IMR-90 (cell line): Measurements from ENCODE around the gene FAM81A. TPM values are rescaled to one million over a fixed set of nuclear protein-coding genes. Genes with fewer than 3 reads are reported as not detected.

Experiments
- ATAC-seq: fragments of 200-7000 bp; cut with Tn5 transposase; 2 replicates; pipeline ENCODE4 v1.9.1; 2020; ENCODE audit warnings: low read depth, mild to moderate bottlenecking, moderate library complexity
- BruUV-seq: library from RNA; stranded (reverse); fragments of 400-500 nt; replicated peaks from 2 replicates; lab custom pipeline; 2021; lab: Mats Ljungman, UMichigan
- CTCF ChIA-PET: fragments of 300-600 bp; formaldehyde crosslinking; extraction: SDS; loops from one replicate; lab custom pipeline; 2021; ENCODE audit warnings: antibody characterized with exemption; lab: Yijun Ruan, JAX
- POLR2A ChIA-PET: fragments of 300-600 bp; sonication (Branson Sonifier 250); formaldehyde crosslinking; loops from one replicate; lab custom pipeline; 2022; ENCODE audit warnings: antibody characterized with exemption; ENCODE audit not compliant: unreplicated experiment; lab: Charles Lee
- DNase-seq: peaks from one replicate; pipeline ENCODE4 v3.0.0; 2013
- H2AFZ ChIP-seq: replicated peaks from 2 replicates; pipeline ENCODE3; 2013; ENCODE audit warnings: low read length, mild to moderate bottlenecking; ENCODE audit not compliant: poor library complexity
- H2AK5ac ChIP-seq: 2 replicates; pipeline ENCODE4 v1.6.1; 2013; ENCODE audit warnings: low read depth, low read length, inconsistent platforms
- H2AK9ac ChIP-seq: replicated peaks from 2 replicates; pipeline ENCODE3; 2013; ENCODE audit warnings: mild to moderate bottlenecking, low read depth, low read length, moderate library complexity; ENCODE audit not compliant: poor library complexity
- H2BK120ac ChIP-seq: 2 replicates; pipeline ENCODE4 v1.6.1; 2013; ENCODE audit warnings: low read depth, low read length, inconsistent platforms
- H2BK15ac ChIP-seq: 3 replicates; pipeline ENCODE4 v1.6.1; 2013; ENCODE audit warnings: low read depth, low read length, inconsistent platforms
- H2BK20ac ChIP-seq: 2 replicates; pipeline ENCODE4 v1.6.1; 2013; ENCODE audit warnings: low read depth, mild to moderate bottlenecking, inconsistent platforms, low read length, moderate library complexity
- H2BK5ac ChIP-seq: 2 replicates; pipeline ENCODE4 v1.6.1; 2013; ENCODE audit warnings: mild to moderate bottlenecking, low read depth, low read length, inconsistent platforms; ENCODE audit not compliant: poor library complexity, severe bottlenecking
- H3K14ac ChIP-seq: replicated peaks from 2 replicates; pipeline ENCODE4 v1.6.1; 2013; ENCODE audit warnings: low read depth, low read length, inconsistent platforms
- H3K18ac ChIP-seq: 2 replicates; pipeline ENCODE4 v1.6.1; 2013; ENCODE audit warnings: low read depth, low read length, control low read depth
- H3K23ac ChIP-seq: 2 replicates; pipeline ENCODE4 v1.6.1; 2013; ENCODE audit warnings: low read depth, low read length, inconsistent platforms
- H3K27ac ChIP-seq: 2 replicates; pipeline ENCODE4 v1.5.1; 2013; ENCODE audit warnings: mild to moderate bottlenecking, control low read depth, low read length; ENCODE audit not compliant: insufficient read depth
- H3K27me3 ChIP-seq: 2 replicates; pipeline ENCODE4 v1.6.1; 2013; ENCODE audit warnings: low read length; ENCODE audit not compliant: control insufficient read depth, insufficient read depth
- H3K36me3 ChIP-seq: 2 replicates; pipeline ENCODE4 v1.6.1; 2013; ENCODE audit warnings: low read length, mixed read lengths; ENCODE audit not compliant: control insufficient read depth, insufficient read depth
- H3K4ac ChIP-seq: 2 replicates; pipeline ENCODE4 v1.6.1; 2013; ENCODE audit warnings: low read depth, low read length, inconsistent platforms
- H3K4me1 ChIP-seq: 2 replicates; pipeline ENCODE4 v1.6.1; 2013; ENCODE audit warnings: low read length, mixed read lengths; ENCODE audit not compliant: control insufficient read depth, insufficient read depth
- H3K4me2 ChIP-seq: 2 replicates; pipeline ENCODE4 v1.6.1; 2013; ENCODE audit warnings: low read depth, mild to moderate bottlenecking, control low read depth, low read length, moderate library complexity
- H3K4me3 ChIP-seq: 2 replicates; pipeline ENCODE4 v1.5.1; 2013; ENCODE audit warnings: low read depth, mild to moderate bottlenecking, control low read depth, low read length, moderate library complexity; ENCODE audit not compliant: insufficient read depth
- H3K56ac ChIP-seq: 2 replicates; pipeline ENCODE4 v1.6.1; 2013; ENCODE audit warnings: low read length, inconsistent platforms; ENCODE audit not compliant: insufficient read depth; ENCODE audit errors: extremely low read depth
- H3K79me1 ChIP-seq, 2 experiments: 2 replicates each; pipeline ENCODE4 v1.6.1; 2013; ENCODE audit warnings: low read length in 2 of 2, inconsistent platforms in 1 of 2, low read depth in 1 of 2
- H3K9ac ChIP-seq: 2 replicates; pipeline ENCODE4 v1.6.1; 2013; ENCODE audit warnings: low read depth, low read length, control low read depth
- H3K9me1 ChIP-seq: 2 replicates; pipeline ENCODE4 v1.6.1; 2013; ENCODE audit warnings: low read length, inconsistent platforms; ENCODE audit not compliant: insufficient read depth
- H3K9me3 ChIP-seq: 2 replicates; pipeline ENCODE4 v1.6.1; 2013; ENCODE audit warnings: low read length; ENCODE audit not compliant: control insufficient read depth, insufficient read depth
- H4K20me1 ChIP-seq: 2 replicates; pipeline ENCODE4 v1.6.1; 2013; ENCODE audit warnings: low read length, inconsistent platforms; ENCODE audit not compliant: insufficient read depth
- H4K5ac ChIP-seq: 2 replicates; pipeline ENCODE4 v1.6.1; 2013; ENCODE audit warnings: mild to moderate bottlenecking, low read depth, low read length, control low read depth
- H4K8ac ChIP-seq, 2 experiments: 2 replicates each; pipeline ENCODE4 v1.6.1; 2013; ENCODE audit warnings: low read depth in 2 of 2, low read length in 2 of 2, control low read depth in 1 of 2, inconsistent platforms in 1 of 2
- H4K91ac ChIP-seq: 2 replicates; pipeline ENCODE4 v1.6.1; 2013; ENCODE audit warnings: low read depth, low read length, inconsistent platforms; ENCODE audit not compliant: insufficient read depth
- BHLHE40 ChIP-seq: fragments of 150-350 bp; IDR thresholded peaks from 2 replicates; pipeline ENCODE4 v1.6.1; 2016; ENCODE audit warnings: mild to moderate bottlenecking, low read depth, low read length
- CHD1 ChIP-seq: IDR thresholded peaks from 2 replicates; pipeline ENCODE4 v1.6.1; 2012; ENCODE audit warnings: low read depth, low read length, improper control_type of control experiment
- FOS ChIP-seq: fragments of 150-350 bp; IDR thresholded peaks from 2 replicates; pipeline ENCODE4 v1.6.1; 2016; ENCODE audit warnings: low read depth, low read length
- MAFK ChIP-seq: IDR thresholded peaks from 2 replicates; pipeline ENCODE4 v1.6.1; 2012; ENCODE audit warnings: low read depth, low read length, improper control_type of control experiment
- MAZ ChIP-seq: IDR thresholded peaks from 2 replicates; pipeline ENCODE4 v1.6.1; 2012; ENCODE audit warnings: low read depth, mild to moderate bottlenecking, low read length, improper control_type of control experiment, moderate library complexity, borderline replicate concordance
- MXI1 ChIP-seq: IDR thresholded peaks from 2 replicates; pipeline ENCODE4 v1.6.1; 2012; ENCODE audit warnings: low read depth, mild to moderate bottlenecking, low read length, moderate library complexity, borderline replicate concordance
- NFE2L2 ChIP-seq: fragments of 150-350 bp; IDR thresholded peaks from 2 replicates; pipeline ENCODE4 v1.6.1; 2016; ENCODE audit warnings: low read depth, mild to moderate bottlenecking, low read length
- POLR2A ChIP-seq: IDR thresholded peaks from 2 replicates; pipeline ENCODE4 v1.6.1; 2012; ENCODE audit warnings: mild to moderate bottlenecking, low read depth, low read length
- RAD21 ChIP-seq: IDR thresholded peaks from 2 replicates; pipeline ENCODE4 v1.6.1; 2012; ENCODE audit warnings: low read length, improper control_type of control experiment
- RCOR1 ChIP-seq: IDR thresholded peaks from 2 replicates; pipeline ENCODE4 v1.6.1; 2012; ENCODE audit warnings: mild to moderate bottlenecking, low read length, improper control_type of control experiment; ENCODE audit not compliant: insufficient replicate concordance
- SMC3 ChIP-seq: fragments of 150-350 bp; IDR thresholded peaks from 2 replicates; pipeline ENCODE4 v1.6.1; 2016; ENCODE audit warnings: low read depth, mild to moderate bottlenecking, antibody characterized with exemption, low read length, moderate library complexity
- WGBS, 2 experiments: methylation state at CpG; one replicate each; pipeline versions ENCODE4 v1.1.5 to v1.1.7; 2013; ENCODE audit warnings: missing lambda C conversion rate in 2 of 2; ENCODE audit not compliant: insufficient read length in 1 of 2; ENCODE audit errors: extremely low coverage in 2 of 2; 5-methylcytosine and 5-hydroxymethylcytosine counted together
- dilution Hi-C: fragments of 300-500 bp; cut with HindIII; formaldehyde crosslinking; loops from one replicate; pipeline ENCODE4 v1.14.3; 2018; ENCODE audit warnings: low sequenced_read_pairs; ENCODE audit not compliant: unreplicated experiment
- in situ Hi-C: fragments of 300-500 bp; cut with MboI; formaldehyde crosslinking; loops from 3 replicates; pipeline ENCODE4 v1.14.3; 2019; ENCODE audit warnings: low sequenced_read_pairs, inconsistent platforms, mixed read lengths
- intact Hi-C: fragments of 100-400 bp; cut with micrococcal nuclease; formaldehyde crosslinking; loops from 2 replicates; pipeline ENCODE4 v1.10.0; 2022
- polyA plus RNA-seq, 3 experiments: library from polyadenylated mRNA; depleted of rRNA; stranded (reverse); fragments of >200 nt; gene quantifications; 2 replicates each; pipeline ENCODE4 v1.2.3, GENCODE V29; 2012; ENCODE audit warnings: low replicate concordance in 1 of 3
- total RNA-seq: library from RNA; depleted of rRNA; stranded (reverse); fragments of >200 nt; gene quantifications from 2 replicates; pipeline ENCODE4 v1.2.3, GENCODE V29; 2012
- TF ChIP-seq, protein P1 (sequence below): fragments of 150-350 bp; IDR thresholded peaks from 2 replicates; pipeline ENCODE4 v1.6.1; 2017; ENCODE audit warnings: mild to moderate bottlenecking, antibody characterized with exemption, low read length, low read depth
- TF ChIP-seq, protein P2 (sequence below): fragments of 150-350 bp; IDR thresholded peaks from 2 replicates; pipeline ENCODE4 v1.6.1; 2016; ENCODE audit warnings: low read depth, mild to moderate bottlenecking, low read length, moderate library complexity, borderline replicate concordance
- TF ChIP-seq, protein P3 (sequence below): conservative IDR thresholded peaks from 2 replicates; pipeline ENCODE4 v1.5.1; 2012; ENCODE audit warnings: mild to moderate bottlenecking, low read depth, low read length, improper control_type of control experiment

FAM81A gene
- total and polyA plus RNA-seq, 2 of the 4 experiments (the other 2 are of a cell fraction), result not detected

DNA sequence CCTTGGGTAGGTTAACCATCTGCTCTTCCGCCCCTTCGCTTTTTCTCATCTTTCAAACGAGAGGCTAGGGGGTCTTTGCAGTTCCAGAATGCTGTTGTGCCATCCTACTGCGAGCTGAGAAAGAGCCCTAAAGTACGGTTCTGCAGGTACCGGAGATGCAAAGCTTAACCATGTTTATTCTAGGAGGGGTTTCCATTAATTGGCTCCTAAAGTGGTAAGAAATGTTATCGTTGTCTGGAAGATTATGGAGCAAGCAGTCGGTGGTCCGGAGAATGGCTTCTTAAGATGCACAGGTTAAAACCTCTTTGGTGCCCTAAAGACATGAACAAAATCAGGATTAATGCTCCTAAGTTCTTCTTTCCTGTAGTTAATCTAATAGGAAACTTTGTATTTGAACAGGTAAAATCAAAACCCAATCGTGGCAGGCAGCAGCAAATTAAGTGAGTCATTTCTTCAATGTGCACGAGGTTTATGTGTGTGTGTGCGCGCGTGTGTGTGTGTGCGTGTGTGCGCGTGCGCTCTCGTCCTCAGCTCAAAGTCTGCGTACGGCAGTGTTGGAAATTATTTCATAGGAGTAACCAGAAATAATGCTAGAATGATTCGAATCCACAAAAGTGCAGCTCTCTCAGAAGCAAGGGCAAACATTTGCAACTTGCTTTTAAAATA lies 772 bp downstream of the FAM81A start:
- Histone ChIP-seq H3K23ac (0 out of 2 replicates have a peak overlapping the region, but pooled peaks have one; percentile 49), H2BK5ac (no peak overlapping the region), H3K9me1 (peaks cover 3% of the 10 kb centered on the region; the same call in 1 of the 2 replicates), H3K18ac (no peak overlapping the region), H3K56ac (no peak overlapping the region), H3K9me3 (no peaks in the 10 kb centered on the region), H3K27ac (no peak overlapping the region), H3K4me2 (peak overlapping the region; percentile 83; the same call in 1 of the 2 replicates), H3K9ac (no peak overlapping the region), H3K79me1 (no peaks in the 10 kb centered on the region), H4K20me1 (peaks cover 4% of the 10 kb centered on the region; the same call in 1 of the 2 replicates), H2BK15ac (no peak overlapping the region), H2AK5ac (no peak overlapping the region), H3K4me3 (peak overlapping the region; percentile 28; the same call in 1 of the 2 replicates), H3K14ac (no peak overlapping the region), H2BK120ac (no peak overlapping the region), H3K36me3 (no peaks in the 10 kb centered on the region), H3K27me3 (peaks cover 49% of the 10 kb centered on the region), H4K5ac (no peak overlapping the region), H2AK9ac (no peak overlapping the region), H2BK20ac (no peak overlapping the region), H2AFZ (peak overlapping the region; percentile 88), H4K8ac (no peak overlapping the region), H3K4me1 (no peaks in the 10 kb centered on the region; the same call in 1 of the 2 replicates), H4K91ac (no peak overlapping the region), H3K4ac (no peak overlapping the region)
- CTCF ChIA-PET, result no interaction called here
- in situ Hi-C loops (no loop called here), dilution Hi-C loops (no loop called here), intact Hi-C loops (no loop called here)
- DNase-seq (no peak), ATAC-seq (no peak)
- POLR2A ChIA-PET, result no interaction called here
- WGBS, 2 experiments, result 83% methylated on average over 8 of the region's 22 CpGs; no CpG with 5 or more reads in 1 of the 2 experiments
- TF ChIP-seq MAZ, result no peak
- TF ChIP-seq MXI1, result no peak
- no peak for TF ChIP-seq POLR2A
- TF ChIP-seq BHLHE40, result no peak
- TF ChIP-seq, protein P1, sequence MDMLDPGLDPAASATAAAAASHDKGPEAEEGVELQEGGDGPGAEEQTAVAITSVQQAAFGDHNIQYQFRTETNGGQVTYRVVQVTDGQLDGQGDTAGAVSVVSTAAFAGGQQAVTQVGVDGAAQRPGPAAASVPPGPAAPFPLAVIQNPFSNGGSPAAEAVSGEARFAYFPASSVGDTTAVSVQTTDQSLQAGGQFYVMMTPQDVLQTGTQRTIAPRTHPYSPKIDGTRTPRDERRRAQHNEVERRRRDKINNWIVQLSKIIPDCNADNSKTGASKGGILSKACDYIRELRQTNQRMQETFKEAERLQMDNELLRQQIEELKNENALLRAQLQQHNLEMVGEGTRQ, result no peak
- TF ChIP-seq, protein P2, sequence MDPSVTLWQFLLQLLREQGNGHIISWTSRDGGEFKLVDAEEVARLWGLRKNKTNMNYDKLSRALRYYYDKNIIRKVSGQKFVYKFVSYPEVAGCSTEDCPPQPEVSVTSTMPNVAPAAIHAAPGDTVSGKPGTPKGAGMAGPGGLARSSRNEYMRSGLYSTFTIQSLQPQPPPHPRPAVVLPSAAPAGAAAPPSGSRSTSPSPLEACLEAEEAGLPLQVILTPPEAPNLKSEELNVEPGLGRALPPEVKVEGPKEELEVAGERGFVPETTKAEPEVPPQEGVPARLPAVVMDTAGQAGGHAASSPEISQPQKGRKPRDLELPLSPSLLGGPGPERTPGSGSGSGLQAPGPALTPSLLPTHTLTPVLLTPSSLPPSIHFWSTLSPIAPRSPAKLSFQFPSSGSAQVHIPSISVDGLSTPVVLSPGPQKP, result no peak
- no peak for TF ChIP-seq CHD1
- no peak for TF ChIP-seq MAFK
- TF ChIP-seq FOS, result no peak
- no peak for TF ChIP-seq NFE2L2
- TF ChIP-seq RCOR1, result no peak
- no peak for TF ChIP-seq SMC3
- no peak for TF ChIP-seq RAD21
- TF ChIP-seq, protein P3, sequence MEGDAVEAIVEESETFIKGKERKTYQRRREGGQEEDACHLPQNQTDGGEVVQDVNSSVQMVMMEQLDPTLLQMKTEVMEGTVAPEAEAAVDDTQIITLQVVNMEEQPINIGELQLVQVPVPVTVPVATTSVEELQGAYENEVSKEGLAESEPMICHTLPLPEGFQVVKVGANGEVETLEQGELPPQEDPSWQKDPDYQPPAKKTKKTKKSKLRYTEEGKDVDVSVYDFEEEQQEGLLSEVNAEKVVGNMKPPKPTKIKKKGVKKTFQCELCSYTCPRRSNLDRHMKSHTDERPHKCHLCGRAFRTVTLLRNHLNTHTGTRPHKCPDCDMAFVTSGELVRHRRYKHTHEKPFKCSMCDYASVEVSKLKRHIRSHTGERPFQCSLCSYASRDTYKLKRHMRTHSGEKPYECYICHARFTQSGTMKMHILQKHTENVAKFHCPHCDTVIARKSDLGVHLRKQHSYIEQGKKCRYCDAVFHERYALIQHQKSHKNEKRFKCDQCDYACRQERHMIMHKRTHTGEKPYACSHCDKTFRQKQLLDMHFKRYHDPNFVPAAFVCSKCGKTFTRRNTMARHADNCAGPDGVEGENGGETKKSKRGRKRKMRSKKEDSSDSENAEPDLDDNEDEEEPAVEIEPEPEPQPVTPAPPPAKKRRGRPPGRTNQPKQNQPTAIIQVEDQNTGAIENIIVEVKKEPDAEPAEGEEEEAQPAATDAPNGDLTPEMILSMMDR, result no peak
- no TSS peak for BruUV-seq
